HG03175 (cell line): Measurements from ENCODE around the gene LTBP1.
"Not testable (repeated sequence)": the region's sequence is repeated elsewhere in the genome, so short reads cannot be mapped to it uniquely, and the experiment has no call there.

Source experiments
- ATAC-seq: cut with Tn5 transposase; IDR thresholded peaks from one replicate; pipeline ENCODE4 v1.9.1; 2021; ENCODE audit warnings: mild to moderate bottlenecking, moderate library complexity; ENCODE audit not compliant: unreplicated experiment

Gene LTBP1

GRCh38 chr2:33215983-33216382, 269.2 kb downstream of the LTBP1 start:
- no peak for ATAC-seq

DNA sequence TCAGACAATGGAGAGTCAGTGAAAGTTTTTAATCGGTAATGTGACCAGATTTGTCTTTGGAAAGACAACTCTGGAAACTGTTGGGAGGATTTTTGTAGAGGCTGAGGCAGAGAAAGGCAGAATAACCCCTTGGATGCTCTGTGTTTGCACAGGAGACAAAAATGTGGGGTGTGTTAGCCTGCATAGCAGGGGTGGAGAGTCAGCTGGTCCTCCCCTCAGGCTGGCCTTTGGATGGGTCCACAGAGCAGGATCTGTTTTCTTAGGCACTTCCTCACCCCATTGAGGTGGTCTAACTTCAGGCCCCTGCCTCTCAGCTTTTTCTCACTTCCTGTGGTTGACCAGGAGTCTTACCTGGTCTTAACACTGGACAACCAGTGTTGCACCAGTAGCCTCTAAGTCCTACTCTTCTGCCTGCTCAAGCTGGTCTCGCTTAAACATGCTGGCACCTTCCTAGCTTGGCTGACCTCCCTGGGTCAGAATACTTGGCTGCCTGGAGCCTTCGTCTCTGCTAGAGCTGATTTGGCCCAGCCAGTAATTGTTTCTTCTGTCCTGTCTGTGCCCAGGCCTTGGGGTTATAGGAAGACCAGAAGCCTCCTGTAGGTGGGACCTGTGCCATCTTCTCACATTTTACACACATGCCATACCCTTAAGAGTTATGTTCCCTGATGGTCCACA, 269.9 kb downstream of the LTBP1 start:
- ATAC-seq = no peak

DNA sequence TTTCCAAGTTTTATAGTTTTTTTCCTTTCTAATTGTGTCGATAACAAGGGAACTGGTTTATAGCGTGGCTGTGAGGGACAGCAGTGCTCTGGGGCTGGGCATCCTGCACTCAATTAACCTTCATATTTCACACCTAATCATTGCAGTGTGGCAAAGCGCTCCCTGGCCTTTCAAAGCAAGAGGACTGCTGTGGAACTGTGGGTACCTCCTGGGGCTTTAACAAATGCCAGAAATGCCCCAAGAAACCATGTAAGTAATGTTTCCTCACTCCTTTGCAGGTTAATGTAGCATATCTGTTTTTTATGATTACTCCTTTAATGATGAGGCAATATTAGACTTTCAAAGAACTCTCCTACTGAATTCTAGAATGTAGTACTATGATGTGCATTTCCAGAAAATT, 270.7 kb downstream of the LTBP1 start:
- ATAC-seq = no peak

- no peak for ATAC-seq
Observed at GRCh38 chr2:33219114-33219513, 272.4 kb downstream of the LTBP1 start.

GRCh38 chr2:33219850-33220275, 273.1 kb downstream of the LTBP1 start:
- no peak for ATAC-seq

DNA sequence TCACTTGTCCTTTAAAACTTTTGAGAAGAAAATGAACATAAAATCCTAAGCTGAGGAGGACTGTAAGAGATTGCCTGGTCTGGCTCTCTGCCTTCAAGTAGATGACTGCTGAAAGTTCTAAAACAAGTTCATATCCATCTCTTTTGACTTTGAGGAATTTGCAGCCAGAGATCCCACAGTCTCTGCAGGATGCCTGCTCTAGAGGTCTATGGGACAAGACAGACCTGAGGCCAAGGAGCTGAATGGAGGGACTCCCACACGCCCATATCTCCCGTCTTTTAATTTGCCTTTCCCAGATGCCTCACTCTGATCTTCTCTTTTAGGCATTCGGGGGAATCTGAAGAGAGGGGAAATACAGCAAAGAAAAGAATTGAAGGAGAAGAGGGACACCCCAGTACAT, 273.8 kb downstream of the LTBP1 start:
- no peak for ATAC-seq

DNA sequence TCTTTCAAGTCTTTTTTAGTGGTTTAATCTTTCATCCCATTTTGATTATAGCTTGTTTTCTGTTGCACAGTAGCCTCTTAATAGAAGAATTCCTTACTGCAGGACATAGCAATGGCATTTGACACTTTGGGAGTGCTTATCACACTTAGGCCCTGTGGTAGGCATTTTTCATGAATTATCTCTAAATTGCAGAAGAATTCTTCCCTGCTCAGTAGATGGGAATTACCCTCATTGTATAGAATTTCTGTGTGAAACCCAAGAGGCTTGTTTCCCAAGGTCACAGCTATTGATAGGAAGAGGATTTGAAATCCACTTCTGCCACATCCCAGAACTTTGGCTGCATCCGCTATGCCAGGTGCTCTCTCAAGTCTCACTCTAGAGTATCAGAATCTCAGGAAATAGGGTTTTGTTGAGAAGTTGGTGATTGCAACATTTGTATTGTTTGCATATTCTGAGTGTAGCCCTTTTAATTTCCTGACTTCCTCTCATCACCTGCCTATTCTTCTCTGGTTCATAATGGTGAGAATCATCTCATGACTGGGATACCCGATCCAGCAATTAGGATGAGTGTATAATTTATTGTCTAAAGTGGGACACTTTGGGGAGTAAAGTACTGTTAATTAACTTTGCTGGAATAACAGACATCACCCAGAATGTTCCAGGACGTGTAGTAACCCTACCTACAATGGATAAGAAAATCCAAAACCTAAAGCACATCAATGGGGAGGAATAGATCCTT, 274.5 kb downstream of the LTBP1 start:
- no peak for ATAC-seq

GRCh38 chr2:33222309-33222708, 275.6 kb downstream of the LTBP1 start:
- ATAC-seq = no peak

DNA sequence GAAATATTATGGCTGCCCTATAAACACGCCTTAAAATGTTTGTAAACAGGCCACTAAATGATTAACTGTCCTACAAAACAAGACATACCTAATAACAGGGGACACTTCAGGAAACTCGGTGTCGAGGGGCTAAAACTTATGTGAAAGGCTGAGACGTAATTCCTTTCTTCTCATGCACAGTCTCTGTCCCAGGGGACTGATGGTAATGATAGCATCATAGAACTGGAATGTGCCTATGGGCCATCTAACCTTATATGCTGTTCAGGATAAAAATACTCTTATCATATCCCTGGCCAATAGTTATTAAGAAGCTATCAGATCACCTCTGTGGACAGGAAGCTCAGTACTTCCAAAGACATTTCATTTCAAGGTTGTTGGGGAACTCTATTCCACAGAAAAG, 277.1 kb downstream of the LTBP1 start:
- no peak for ATAC-seq

- no peak for ATAC-seq
Observed at GRCh38 chr2:33225350-33225749, 278.6 kb downstream of the LTBP1 start.

DNA sequence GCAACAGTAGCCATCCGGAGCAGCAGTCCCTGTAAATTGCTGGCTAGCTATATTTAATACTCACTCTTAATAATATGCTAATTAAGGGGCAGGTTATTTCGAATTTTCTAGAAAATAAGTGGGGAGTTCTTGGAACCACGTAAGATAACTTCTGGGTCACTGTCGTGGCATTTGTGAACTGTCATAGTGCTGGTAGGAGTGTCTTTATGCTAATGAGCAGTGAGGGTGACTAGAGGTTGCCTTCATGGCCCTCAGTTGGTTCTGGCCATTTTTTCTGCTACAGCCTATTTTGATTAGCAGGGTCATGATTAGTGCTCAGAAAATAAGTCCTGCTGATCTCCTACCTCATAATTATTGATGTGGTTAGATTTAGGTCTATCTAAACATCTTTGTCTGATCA, 279.8 kb downstream of the LTBP1 start:
- ATAC-seq = no peak

DNA sequence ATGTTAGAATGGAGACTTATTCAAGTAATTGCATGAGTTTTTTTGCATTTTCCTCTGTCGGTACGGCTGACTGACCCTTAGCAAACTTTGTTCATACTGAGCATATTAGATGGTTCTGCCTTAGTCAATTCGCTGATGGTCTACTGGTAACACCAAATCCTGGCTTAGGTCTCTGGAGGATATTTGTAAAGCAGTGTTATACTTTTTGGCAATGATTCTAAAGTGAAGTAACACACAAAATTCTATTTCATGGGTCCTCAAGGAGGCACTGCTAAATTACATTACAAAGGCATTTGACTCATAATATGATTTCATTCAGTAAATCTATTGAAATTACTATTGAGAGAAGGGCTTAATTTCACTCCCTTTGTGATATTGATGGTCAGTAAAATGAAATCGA, 282.9 kb downstream of the LTBP1 start:
- ATAC-seq = no peak

GRCh38 chr2:33230195-33230594, 283.4 kb downstream of the LTBP1 start:
- ATAC-seq = no peak

DNA sequence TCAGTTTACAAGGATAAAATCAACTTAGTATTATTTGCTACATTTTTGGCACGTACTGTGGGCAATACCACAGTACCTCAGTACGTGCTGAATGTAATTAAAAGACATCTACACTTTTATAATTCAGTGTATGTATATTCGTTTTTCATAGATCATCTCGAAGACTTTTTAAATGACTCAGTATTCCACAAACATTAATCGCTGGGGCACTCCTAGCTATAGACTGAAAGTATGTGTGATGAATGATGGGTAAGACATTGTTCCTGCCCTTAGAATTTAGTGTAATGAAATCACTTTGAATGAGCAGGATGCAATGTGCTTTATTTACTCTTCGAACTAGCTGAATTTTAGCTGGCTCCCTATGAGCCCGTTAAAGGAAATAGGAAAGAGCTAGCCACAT, 284.1 kb downstream of the LTBP1 start:
- ATAC-seq = no peak

DNA sequence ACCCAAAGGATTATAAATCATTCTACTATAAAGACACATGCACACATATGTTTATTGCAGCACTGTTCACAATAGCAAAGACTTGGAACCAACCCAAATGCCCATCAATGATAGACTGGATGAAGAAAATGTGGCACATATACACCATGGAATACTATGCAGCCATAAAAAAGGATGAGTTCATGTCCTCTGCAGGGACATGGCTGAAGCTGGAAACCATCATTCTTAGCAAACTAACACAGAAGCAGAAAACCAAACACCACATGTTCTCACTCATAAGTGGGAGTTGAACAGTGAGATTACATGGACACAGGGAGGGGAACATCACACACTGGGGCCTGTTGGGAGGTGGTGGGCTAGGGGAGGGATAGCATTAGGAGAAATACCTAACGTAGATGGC, 288.8 kb downstream of the LTBP1 start:
- not testable (repeated sequence) for ATAC-seq

GRCh38 chr2:33236482-33237385, 290.0 kb downstream of the LTBP1 start:
- no peak for ATAC-seq

DNA sequence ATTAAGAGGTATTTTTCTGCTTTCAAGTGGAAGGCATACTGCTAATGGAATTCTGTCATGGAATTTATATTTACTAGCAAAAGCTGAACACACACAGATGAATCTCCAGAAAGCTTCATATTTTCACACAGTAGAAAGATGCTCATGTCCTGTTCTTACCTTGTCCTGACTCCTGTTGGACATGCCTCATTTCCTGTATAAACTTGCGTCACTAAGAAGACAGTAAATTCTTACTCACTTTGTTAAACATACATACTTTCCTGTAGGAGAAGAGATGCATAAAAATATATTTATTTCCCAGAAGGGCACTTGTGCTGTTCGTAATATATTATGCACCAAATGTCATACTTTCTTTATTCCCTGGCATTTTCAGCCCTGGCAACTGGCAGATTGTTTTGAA, 291.4 kb downstream of the LTBP1 start:
- no peak for ATAC-seq

GRCh38 chr2:33240178-33240577, 293.4 kb downstream of the LTBP1 start:
- ATAC-seq = no peak

- no peak for ATAC-seq
Observed at GRCh38 chr2:33241072-33241471, 294.3 kb downstream of the LTBP1 start.

GRCh38 chr2:33241581-33241980, 294.8 kb downstream of the LTBP1 start:
- ATAC-seq = no peak

DNA sequence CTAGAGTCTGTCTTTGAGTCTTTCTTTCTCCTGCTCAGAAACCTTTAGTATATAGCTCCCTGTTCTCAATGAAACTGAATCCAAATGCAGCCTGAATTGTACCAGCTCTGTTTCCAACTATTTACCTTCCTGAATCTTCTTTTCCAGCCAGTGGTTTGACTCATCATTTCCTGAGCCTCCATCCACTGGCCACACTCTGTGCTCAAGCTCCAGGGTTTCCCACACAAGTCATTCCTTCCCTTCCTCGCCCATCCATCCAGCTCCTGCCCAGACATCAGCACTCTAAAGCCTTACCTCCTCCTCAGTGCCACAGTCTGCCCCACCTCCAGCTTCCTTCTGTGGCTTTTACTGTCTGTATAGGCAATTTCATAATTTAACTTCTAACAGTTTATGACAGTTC, 296.1 kb downstream of the LTBP1 start:
- no peak for ATAC-seq

- no peak for ATAC-seq
Observed at GRCh38 chr2:33246432-33246831, 299.7 kb downstream of the LTBP1 start.
